SKM-1 (cell line): ENCODE measurements around the gene LACTBL1.

ENCODE experiments used
- DNase-seq: peaks from one replicate; lab custom pipeline; 2025; ENCODE audit not compliant: unreplicated experiment; lab: John Stamatoyannopoulos, UW

Gene LACTBL1

DNA sequence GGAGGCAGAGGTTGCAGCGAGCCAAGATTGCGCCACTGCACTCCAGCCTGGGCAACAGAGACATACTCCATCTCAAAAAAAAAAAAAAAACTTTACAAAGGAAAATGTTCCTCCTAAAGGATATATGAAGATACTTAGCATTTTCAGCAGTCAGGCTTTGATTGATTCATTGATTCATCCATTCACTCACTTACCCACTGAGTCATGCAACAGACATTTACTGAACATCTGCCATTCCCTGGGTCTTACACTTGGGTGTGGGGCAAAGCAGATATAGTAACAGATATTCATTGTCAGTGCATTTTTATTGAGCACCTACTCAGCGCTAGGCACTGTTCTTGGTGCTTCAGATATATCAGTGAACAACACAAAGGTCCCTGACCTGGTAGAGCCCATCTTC is 5.6 kb upstream of the LACTBL1 start:
- no peak for DNase-seq

GRCh38 chr1:22976461-22977243 is 4.0 kb upstream of the LACTBL1 start:
- peak; percentile 81 for DNase-seq

DNA sequence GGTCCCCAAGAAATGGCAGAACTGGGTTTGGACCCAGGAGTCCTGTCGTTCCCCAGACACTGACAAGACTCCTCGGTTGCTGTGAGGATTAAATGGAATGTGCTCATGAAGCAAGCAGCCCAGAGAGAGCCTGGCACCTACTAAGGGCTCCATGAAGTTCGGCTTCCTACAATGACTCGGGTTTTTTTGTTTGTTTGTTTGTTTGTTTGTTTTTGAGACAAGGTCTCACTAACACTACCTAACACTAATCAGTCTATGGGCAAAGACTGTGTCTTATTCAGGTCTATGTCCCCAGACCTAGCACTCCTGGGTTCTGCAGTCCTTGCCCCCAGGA is 3.4 kb upstream of the LACTBL1 start:
- DNase-seq = no peak

DNA sequence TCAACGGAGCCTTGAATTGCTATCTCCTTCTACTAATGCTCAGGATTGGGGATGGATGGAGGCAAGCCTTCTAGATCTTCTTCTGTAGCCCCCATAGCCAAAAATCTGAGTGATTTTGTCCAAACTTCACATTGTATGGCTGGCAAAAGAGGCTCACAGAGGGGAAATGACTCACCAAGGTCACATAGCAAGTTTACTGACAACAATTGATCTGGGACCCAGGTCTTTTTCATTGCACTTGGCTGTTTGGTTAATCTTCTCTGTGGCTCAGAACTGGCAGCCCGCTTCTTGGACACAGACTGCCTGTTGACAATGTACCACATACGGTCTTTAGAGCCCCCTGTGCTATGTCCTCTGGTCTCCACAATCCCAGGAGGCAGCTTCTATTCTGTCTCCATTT is 3.0 kb upstream of the LACTBL1 start:
- DNase-seq = no peak

DNA sequence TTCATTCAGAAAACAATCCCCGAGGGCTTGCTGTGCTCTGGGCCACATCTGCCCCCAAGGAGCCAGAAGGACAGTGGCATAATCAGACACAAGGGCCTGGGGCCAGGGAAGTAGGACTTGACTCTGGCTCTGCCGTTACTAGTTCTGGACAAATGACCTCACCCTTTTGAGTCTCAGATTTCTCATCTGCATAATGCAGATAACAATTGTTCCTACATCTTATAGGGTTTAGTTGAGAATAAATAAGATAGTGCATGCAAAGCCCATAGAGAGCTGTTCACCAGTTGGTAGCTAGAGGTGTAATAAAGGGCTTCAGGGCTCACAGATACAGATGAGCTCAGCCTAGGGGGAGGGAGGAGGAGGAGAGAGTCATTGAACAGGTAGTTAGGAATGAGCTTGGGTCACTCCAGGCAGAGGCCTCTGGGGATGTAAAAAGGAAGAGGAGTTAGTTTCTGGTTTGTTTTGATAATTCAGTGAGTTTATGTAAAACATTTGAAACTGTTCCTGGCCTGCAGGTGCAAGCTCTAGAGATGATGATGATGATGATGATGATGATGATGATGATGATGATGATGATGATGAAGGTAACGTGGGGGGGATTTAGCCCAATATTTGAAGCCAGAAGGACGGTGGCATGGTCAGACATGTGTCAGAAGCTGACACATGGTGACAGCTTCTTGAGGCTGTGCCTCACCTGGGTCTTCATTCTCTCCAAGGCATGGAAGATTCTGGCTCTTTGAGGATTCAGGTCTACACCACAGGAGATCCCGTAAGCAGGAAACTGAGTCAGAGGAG is 858 bp downstream of the LACTBL1 start:
- no peak for DNase-seq

DNA sequence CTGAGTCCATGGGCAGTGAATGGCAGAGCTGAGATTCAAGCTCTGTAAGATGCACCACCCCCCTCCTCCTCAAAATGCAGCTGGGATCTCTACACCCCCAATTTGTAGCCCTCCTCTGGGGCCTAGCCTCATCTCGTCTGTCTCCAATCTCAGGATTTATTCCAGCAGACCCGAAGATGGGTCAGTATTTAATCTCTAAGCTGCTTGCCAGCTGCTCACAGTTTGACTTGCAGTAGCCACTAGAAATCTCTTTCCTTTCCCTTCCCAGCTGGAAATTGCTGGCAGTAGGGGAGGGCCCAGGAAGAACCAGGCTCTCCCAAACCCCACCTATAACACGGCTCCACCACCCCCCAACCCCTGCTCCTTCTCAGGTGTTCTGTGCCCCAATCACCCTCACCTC is 1.5 kb downstream of the LACTBL1 start:
- DNase-seq = no peak

DNA sequence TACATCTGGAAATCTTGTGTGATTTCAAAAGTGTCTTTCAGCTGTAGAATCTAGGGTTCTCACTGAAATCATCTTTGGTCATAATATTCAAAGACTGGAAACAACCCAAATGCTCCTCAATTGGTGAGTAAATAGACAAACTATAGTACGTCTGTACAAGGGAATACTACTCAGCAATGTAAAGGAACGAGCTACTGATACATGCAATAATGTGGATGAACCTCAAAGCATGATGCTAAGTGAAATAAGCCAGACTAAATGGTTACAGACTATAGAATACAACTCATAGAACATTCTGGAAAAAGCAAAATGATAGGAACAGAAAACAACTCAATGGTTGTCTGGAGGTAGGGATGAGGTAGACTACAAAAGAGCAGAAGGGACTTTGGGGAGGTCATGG is 2.6 kb downstream of the LACTBL1 start:
- no peak for DNase-seq

- DNase-seq = no peak
These were observed 3.4 kb downstream of the LACTBL1 start for GRCh38 chr1:22969304-22969709.

DNA sequence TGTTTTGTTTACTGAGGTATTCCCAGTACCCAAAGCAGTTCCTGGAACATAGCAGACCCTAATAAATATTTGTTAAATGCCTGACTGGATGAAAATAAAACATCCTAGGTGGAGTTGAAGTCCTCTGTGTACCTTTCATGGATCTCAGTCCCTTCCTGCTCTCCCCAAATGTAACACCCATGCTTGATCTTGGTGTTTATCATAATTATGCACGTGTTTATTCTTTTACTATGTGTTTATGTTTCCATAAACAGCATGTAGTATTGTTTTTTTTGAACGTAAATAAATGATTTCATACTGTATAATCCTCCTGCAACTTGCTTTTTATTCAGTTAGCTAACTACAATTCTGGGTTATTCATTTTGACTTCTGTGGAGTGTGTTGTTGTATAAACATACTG is 4.8 kb downstream of the LACTBL1 start:
- DNase-seq = no peak

DNA sequence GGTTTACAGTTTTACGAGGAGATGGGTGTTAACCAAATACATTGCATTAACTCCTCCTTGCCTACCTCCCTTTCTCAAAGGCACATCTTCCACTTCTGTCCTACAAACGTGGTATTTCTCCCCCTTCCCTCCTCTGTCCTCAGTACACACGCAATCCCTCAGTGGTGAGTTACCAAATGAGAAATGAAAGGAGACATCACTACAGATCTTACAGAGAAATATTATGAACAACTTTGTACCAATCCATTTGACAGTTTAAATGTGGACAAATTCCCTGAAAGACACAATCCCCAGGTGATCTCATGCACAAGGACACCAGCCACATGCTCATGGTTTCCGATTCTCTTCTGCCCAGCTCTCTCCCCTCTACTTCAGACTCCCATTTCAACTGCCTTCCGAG is 6.4 kb downstream of the LACTBL1 start:
- DNase-seq = no peak

GRCh38 chr1:22963044-22963677 is 9.5 kb downstream of the LACTBL1 start:
- DNase-seq = no peak

GRCh38 chr1:22962558-22962957 is 10.1 kb downstream of the LACTBL1 start:
- no peak for DNase-seq

- DNase-seq = no peak
These were observed 12.9 kb downstream of the LACTBL1 start for GRCh38 chr1:22959545-22960360.

DNA sequence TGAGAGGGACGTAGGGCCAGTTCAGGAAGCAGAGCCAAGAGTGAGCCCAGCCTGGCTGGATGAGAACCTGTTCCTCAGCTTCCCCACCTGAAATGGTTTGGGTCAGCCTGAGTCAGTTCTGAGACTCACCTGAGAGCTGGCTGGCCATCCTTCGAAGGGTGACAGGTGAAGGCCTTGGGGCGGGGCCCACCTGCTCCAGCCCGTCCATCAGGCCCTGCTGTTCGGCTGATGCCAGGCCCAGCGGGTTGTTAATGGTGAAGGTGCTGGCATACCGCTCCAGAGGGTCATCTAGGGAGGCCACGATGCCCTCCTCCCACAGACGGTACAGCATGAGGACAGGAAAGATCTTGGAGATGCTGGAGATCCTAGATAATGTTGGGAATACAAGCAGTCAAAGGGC is 14.1 kb downstream of the LACTBL1 start:
- DNase-seq = no peak

DNA sequence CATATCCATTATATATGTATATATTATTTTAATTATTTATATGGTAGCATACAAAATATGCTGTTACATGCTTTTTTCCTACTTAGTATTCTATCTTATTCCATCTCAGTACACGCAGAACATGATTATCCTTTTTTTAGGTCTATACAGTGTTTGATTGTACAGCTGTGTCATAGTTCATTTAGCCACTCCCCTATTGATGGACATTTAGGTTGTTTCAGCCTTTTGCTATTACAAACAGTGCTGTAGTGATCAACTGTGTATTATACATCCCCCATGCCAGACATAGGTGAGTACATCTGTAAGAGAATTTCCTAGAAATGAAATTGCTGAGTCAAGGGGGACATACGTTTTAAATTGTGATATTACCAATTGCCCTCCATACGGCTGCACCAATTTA is 15.6 kb downstream of the LACTBL1 start:
- DNase-seq = no peak

GRCh38 chr1:22955146-22955545 is 17.5 kb downstream of the LACTBL1 start:
- DNase-seq = no peak

- no peak for DNase-seq
These were observed 18.9 kb downstream of the LACTBL1 start for GRCh38 chr1:22953740-22954141.

GRCh38 chr1:22953057-22953739 is 19.5 kb downstream of the LACTBL1 start:
- no peak for DNase-seq

DNA sequence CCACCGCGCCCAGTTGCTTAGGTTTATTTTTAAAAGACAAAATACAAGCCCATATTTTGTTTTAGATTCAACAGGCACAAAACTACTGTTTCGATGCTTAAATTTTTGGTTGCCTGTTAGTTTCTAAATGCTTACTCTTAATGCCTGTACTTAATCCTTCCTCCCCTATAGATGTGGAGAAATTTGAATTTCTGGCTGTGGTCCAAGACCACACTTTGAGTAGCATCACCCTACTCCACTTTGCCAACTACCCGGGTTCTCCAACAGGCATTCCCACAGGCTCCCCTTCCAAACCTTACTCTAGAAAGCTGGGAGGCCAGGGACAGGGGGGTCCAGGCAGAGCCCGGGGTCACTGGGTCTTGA is 20.0 kb downstream of the LACTBL1 start:
- DNase-seq = no peak

GRCh38 chr1:22951796-22952195 is 20.9 kb downstream of the LACTBL1 start:
- DNase-seq = no peak

GRCh38 chr1:22949822-22950331 is 22.8 kb downstream of the LACTBL1 start:
- DNase-seq = no peak
